Middle frontal gyrus (tissue), 1 donor: Measurements from ENCODE around the gene DSPP.
"Not testable (repeated sequence)": the region's sequence is repeated elsewhere in the genome, so short reads cannot be mapped to it uniquely, and the experiment has no call there.

ENCODE experiments used
- DNase-seq: peaks from one replicate; pipeline ENCODE4 v3.0.0-alpha.2; 2015; ENCODE audit warnings: low spot score; ENCODE audit errors: extremely low spot score

The DSPP gene

DNA sequence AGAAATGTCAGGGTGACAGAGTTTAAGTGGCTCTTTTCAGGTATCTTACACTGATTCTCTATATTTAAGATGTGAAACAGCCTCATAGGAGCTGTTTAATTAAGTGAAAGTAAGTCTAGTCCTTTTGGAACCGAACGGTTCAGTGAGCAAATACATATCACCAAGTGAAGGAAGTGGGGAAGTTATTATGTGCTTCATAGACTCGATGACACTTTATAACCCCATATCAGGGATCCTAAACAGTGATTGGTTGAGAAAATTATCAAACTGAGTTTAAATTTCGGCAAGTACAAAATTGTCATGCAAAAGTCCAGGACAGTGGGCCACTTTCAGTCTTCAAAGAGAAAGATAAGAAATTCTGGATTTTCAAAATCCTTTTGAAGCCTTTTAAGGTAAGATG, at the start of gene DSPP:
DSPP (plus strand) TSS at position 301 of the 400 bp plus-strand sequence. CDS start 2,380 bp downstream, outside the sequence.
- no peak for DNase-seq

DNA sequence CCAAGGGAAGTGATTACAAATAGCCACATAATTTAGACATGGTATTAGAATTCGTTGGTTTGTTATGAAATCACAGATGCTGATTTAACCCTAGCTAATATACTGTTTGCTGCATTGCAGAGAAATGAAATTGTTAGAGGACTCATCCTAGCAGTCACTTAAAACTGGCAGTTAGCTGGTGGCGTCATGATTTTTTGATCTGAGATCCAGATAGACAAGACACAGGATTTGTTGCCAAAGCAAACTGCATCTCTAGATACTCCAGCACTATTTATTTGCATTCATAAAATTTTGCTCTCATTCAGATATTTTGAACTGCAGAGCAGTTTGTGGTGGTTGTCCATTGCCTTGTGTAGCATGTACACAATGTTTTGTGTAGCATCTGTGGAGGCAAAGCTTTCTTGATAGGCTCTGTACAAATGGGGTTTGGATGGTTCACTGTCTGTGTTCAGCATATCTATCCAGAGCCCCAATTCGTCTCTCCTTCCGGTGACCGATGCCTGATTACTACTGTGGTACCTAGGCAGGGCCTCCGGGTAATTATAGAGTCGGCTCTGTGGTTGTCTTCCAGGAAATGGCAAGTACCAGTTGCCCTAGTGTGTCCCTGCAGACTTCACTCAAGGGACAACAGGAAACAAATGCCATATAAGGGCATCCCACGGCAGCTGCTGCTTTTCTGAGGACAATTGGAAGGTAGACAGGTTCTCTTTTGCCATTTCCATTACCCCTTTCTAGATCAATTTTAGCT, 49.1 kb upstream of the DSPP start:
- no peak for DNase-seq

DNA sequence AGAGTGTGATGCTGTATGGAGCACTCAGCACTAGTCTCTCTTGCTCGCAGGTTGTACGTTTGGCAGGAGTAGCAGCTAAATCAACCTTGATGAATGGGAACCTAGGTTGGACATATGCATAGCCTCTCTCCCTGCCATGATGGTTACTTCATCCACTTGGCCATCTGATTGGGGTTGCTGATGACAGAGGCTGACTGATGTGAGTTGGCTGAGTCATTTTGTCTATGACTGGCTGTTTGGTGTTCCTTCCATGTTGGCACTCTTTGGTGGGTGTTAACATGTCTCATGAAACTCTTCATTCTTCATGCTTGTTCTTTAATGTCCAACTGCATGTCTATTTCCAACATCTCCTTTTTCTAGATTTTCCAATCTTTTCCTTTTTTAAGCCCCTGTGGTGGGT, 47.5 kb upstream of the DSPP start:
- no peak for DNase-seq

DNA sequence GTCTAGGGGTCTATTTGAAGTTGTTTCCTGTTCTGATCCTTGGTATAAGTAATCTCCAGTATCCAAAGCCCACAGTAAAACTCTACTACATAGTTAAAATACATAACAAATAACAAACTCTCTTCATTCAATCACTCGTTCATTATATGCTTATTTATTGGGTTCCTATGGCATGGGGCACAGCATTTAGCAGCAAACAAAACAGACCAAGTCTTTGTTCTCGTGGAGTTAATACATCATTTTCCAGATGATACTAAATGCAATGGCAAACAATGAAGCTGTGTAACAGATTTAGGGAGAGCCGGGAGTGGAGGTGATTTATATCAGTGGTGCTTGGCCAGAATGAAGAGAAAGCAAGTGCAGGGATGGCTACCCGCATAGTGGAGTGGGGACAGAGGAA, 42.6 kb upstream of the DSPP start:
- DNase-seq = no peak

DNA sequence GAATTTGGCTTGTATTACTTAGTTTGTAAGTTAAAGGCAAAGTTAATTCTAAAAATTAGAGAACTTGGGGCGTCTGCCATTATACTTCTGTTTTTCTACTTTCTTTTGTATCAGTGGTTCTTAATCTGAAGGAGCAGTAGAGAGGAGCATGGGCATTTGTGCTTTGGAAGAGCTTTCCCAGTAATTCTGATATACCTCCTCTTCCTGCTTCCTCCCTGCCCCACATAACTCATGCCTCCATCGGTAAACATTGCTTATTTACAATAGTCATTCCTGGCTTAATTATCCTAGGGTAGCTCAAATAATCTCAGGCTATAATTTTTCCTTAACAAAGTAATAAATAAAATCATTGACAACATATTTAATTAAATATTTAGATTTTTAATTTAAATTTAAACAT, 42.1 kb upstream of the DSPP start:
- DNase-seq = no peak

DNA sequence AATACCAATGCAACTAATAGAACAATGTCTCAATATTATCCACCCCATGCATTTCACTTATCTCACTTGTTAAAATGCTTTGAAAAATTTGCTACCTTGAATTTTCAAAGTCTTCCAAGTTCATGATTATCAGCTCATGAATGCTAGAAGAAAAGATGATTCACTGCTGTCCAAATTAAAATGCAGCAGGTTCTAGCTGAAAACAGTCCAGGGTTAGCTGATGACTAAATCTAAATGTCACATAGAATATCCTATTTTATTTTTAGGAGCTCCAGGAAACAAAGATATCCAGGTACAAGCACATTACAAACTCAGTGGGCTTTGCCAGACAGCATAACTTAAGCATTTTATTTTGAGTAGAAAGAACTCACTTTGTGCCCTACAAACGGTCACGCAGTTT, 41.1 kb upstream of the DSPP start:
- no peak for DNase-seq

DNA sequence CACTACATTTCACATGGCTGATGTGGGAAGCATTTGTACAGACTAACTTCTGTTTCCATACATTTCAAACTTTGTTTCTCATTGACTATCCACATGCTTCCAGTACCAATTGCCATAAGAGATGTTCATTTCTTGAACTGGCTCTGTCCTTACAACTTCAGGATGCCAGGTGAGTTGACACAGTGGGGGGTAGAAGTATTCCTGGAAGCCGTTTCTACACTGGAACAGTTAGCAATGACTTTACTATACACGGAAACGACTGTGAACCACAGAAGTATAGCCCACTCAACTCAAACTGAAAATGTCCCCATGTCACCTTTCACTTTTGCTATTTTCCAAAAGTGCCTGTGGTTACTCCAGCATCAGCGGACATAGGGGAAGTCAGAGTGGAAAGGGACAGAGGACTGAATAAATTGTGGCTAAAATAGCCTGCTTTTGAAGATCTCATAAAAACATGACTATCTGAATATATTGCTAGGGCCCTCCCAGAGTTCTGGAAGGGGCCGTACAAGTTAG, 38.0 kb upstream of the DSPP start:
- DNase-seq = no peak

DNA sequence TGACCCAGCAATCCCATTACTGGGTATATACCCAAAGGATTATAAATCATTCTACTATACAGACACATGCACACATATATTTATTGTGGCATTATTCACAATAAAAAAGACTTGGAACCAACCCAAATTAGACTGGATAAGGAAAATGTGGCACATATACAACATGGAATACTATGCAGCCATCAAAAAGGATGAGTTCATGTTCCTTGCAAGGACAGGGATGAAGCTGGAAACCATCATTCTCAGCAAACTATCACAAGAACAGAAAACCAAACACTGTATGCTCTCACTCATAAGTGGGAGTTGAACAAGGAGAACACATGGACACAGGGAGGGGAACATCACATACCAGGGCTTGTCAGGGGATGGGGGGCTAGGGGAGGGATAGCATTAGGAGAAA, 34.0 kb upstream of the DSPP start:
- DNase-seq = not testable (repeated sequence)

DNA sequence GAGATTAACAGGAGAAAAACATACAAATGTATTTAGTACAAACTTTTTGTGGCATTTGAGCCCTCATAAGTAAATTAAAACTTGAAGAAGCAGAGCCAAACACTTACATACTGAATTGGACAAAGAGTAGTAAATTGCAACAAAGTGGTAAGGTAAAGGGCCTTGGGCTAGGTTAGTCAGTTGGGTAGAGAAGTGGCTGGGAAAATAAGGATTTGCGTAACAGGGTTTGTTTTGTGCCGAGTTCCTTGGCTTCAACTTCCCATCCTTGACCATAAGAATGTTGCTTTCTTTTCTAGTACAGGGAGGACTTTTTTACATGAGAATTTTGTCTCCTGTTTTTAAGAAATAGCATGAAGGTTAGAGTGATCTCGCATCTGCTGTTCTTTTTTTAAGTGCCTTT, 33.3 kb upstream of the DSPP start:
- DNase-seq = no peak

DNA sequence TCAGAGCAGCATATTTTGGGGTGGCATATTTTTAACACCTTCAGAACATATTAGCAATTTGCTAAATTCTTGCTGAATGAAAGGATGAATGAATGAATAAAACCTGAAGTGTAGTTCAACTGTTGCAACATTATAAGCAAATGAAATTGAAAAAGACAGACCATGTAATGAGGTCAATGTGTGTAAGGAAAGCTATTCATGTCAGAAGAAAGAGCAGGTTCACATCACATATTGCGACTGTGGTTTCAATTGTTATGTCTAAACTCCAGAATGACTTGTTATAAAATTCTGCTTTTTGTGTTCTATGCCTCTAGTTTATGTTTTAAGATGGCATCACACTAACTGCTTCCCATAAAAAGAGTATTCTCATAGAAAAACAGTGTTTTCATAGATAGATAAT, 32.9 kb upstream of the DSPP start:
- no peak for DNase-seq

DNA sequence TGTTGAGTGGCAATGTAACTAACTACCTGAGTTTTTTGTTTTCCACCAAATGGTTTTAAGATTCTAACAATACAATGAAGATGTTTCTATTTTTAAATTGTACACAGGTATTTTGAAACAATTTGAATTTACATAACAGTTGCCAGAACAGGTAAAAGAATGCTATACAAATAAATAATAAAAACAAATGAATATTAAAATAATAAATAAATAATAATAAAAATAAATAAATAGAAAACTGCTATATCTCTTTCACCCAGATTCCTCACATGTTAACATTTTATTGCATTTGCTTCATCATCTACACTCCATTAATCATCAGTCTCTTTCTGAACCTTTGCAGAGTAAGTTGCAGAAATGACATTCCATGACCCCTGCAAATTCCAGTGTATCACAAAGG, 32.3 kb upstream of the DSPP start:
- DNase-seq = no peak

DNA sequence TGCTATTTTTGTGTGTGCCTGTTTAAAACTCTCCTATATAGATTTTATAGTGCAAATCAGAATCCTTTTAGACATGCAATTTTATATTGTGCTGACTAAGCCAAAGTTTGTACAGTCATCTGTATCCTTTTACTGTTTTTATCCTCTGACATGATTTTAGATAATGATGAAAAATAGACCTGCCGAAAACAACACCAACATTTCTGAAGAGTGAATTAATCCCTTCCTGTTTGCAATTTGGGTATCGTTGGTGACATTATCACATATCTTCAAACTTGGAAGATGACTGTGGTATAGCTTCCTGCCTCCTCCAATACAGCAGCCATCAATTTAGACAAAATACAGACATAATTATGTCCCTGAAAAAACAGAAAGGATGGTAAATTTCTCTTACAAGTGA, 28.9 kb upstream of the DSPP start:
- DNase-seq = no peak

DNA sequence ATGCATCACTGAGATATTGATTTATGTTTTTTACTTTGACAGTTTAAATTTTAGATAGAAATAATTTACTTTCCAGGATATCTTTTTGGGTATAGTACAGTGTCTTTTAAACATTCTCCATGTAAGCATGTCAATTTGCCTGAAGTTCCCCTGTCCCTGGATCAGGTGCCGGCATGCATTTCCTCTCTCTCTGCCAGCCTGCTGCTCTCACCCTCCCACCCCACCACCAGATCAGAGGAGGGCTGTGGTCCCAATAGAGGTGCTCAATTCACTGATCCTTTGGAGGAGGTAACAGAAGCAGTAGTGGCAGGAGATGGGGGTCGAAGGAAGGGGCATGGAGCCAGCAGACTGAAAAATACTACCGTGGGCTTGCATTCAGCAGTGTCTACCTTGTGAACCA, 28.3 kb upstream of the DSPP start:
- DNase-seq = no peak

DNA sequence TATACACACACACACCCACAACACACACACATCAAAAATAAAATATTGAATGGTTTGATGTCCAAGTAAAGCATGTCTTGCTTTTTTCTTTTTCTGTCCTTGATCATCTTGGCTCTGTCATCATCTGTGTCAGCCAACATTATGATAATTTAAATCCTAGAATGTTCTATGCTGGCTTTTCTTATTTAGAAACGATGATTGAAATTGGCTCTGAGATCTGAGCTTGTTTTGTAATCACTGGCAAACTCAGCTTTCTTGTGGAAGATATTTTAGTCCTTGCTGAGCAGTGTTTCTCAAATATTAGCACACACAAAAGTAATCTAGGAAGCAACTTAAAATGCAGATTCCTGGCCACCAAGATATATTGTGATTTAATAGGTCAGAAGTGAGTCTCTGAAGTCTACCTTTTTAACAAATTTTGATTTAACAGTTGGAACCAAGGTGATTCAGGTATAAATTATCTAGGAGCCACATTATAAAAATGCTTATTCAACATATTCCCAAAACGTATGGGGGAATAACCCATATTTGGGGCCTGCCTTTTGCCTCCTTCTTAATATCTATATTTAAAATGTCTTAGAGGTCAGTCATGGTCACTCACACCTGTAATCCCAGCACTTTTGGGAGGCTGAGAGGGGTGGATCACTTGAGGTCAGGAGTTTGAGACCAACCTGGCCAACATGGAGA, 24.0 kb upstream of the DSPP start:
- DNase-seq = no peak

DNA sequence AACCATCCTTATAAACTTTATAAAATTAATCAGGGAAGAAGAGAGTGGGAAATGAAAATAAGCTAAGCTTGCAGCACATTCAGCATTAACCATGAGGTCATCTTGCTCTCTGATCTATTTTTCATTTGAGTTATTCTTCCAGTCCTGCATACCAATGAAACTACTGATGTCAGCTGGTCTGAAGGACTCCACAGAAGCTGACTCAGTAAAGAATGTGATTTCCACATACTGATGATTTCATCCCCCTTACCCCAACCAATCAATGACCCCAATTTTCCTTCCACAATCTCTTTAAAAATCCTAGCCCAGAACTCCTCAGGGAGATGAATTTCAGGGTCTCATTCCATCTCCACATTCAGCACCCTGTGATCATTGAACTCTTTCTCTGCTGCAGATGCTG, 18.8 kb upstream of the DSPP start:
- DNase-seq = no peak

DNA sequence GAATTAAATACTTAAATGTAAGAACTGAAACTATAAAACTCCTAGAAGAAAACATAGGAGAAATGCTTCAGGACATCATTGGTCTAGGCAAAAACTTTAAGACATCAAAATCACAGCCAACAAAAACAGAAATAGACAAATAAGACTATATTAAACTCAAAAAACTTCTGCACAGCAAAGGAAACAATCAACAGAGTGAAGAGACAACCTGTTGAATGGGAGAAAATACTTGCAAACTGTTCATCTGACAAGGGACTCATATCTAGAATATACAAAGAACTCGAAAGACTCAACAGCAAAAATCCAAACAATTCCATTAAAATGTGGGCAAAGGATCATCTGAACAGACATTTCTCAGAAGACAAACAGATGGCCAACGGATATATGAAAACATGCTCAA, 16.2 kb upstream of the DSPP start:
- no peak for DNase-seq

DNA sequence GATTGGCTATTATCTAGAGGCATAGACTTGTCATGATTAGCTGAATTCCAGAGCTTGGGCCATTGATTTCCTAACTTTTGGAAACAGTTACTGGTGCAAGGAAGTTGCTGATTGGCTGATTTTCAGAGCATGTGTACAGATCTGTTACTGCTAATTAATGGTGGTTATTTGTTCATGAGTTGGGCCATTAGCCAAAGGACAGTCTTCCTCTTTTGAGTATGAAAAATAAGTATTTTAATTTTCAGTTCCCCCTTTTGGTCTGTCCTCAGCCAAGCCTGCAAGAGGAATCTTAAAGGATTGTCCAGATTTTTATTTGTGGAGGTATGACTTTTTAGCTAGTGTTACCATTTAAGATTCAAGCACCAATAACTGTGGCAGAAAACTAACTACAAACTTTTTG, 7.0 kb upstream of the DSPP start:
- DNase-seq = no peak

DNA sequence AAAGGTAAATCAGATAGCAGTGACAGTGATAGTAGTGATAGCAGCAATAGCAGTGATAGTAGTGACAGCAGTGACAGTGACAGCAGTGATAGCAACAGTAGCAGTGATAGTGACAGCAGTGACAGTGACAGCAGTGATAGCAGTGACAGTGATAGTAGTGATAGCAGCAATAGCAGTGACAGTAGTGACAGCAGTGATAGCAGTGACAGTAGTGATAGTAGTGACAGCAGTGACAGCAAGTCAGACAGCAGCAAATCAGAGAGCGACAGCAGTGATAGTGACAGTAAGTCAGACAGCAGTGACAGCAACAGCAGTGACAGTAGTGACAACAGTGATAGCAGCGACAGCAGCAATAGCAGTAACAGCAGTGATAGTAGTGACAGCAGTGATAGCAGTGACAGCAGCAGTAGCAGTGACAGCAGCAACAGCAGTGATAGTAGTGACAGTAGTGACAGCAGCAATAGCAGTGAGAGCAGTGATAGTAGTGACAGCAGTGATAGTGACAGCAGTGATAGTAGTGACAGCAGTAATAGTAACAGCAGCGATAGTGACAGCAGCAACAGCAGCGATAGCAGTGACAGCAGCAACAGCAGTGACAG, 6.1 kb downstream of the DSPP start:
- no peak for DNase-seq

DNA sequence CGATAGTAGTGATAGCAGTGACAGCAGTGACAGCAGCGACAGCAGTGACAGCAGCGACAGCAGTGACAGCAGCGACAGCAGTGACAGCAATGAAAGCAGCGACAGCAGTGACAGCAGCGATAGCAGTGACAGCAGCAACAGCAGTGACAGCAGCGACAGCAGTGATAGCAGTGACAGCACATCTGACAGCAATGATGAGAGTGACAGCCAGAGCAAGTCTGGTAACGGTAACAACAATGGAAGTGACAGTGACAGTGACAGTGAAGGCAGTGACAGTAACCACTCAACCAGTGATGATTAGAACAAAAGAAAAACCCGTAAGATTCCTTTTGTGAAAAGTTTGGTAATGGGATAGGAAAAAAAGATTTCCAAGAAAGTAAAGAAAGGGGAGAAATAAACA, 7.9 kb downstream of the DSPP start:
- DNase-seq = no peak

DNA sequence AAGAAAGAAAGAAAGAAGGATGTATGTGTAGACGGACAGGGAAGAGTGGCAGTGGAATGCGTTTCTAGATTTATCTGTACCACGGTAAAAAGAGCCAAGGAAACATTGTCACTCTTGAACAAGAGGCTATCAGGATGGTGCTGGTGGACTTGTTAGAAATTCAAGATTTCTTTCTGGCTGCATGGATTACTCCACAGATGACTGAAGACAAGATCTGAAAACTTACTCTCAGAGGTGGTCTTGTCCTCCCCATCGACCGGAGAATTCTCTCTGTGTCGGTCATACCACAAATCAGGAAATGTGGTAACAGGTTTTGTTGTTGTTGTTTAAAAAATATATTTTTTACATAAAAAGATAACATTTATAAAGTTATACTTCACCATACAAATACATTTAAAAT, 11.8 kb downstream of the DSPP start:
- DNase-seq = no peak

DNA sequence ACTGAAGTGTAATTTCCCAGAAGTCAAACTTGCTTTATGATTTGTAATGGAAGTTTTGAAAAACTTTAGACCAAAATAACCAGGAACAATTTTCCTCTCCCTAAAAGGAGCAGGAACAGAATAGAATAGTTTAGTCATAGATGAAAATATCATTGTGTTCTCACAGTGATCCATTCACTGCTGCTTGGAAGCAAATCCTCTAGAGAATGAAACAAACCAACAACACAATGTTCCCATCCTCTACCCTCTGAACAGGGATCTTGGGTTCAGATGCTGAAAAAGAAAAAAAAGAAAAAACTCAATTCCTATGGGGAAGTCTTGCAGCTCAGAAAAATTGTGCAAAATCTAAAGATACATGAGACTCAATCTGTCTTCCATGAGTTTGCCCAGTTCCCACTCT, 12.2 kb downstream of the DSPP start:
- no peak for DNase-seq

DNA sequence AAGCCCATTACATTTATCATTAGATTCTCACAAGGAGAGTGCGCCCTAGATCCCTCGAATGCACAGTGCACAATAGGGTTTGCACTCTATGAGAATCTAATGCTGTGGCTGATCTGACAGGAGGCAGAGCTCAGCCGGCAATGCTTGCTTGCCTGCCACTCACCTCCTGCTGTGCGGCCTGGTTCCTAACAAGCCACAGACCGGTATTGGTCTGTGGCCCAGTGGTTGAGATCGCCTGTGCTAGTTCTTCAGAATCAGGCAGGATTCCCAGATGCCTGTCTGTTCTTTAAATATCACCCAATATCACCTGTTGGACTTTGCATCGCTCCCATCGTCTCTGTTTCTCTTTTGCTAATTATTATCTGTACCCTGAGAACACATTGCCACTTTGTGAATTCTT, 14.0 kb downstream of the DSPP start:
- no peak for DNase-seq

DNA sequence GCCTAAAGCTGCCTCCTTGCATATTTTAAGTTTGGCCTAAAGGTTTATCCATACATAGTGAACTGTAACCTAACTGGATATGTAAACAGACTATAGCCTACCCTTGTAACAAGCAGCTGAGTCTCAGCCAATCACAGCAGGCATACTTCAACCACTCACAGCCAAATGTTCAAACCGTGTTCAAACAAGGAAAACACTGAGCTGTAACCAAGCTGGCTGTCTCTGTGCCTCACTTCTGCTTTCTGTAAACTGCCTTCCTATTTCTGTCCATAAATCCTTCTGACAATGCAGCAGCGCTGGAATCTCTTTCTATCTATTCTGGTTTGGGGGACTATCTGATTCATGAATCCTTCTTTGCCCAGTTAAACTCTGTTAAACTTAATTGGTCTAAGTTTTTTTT, 16.4 kb downstream of the DSPP start:
- DNase-seq = no peak
